Calu3 (cell line): ENCODE data around the gene RPS6KA2. TPM values are rescaled to one million over a fixed set of nuclear protein-coding genes. Genes with fewer than 3 reads are reported as not detected.
"Not testable (repeated sequence)": the region's sequence is repeated elsewhere in the genome, so short reads cannot be mapped to it uniquely, and the experiment has no call there.

Experiments
- BruUV-seq: library from RNA; stranded (reverse); fragments of 400-500 nt; replicated peaks from 2 replicates; lab custom pipeline; 2021; lab: Mats Ljungman, UMichigan
- CTCF ChIA-PET: fragments of 300-600 bp; sonication (Branson Sonifier 250); formaldehyde crosslinking; loops from one replicate; lab custom pipeline; 2022; ENCODE audit warnings: antibody characterized with exemption; lab: Charles Lee
- DNase-seq: peaks from one replicate; pipeline ENCODE4 v3.0.0; 2022
- H3K27ac Mint-ChIP-seq: one replicate; pipeline ENCODE4 v1.8.0; 2022; ENCODE audit warnings: mixed read lengths; ENCODE audit not compliant: unreplicated experiment
- H3K27me3 Mint-ChIP-seq: one replicate; pipeline ENCODE4 v1.8.0; 2022; ENCODE audit warnings: mixed read lengths; ENCODE audit not compliant: unreplicated experiment
- H3K36me3 Mint-ChIP-seq: one replicate; pipeline ENCODE4 v1.8.0; 2022; ENCODE audit warnings: mild to moderate bottlenecking, moderate library complexity, mixed read lengths; ENCODE audit not compliant: insufficient read depth, unreplicated experiment
- H3K4me1 Mint-ChIP-seq: one replicate; pipeline ENCODE4 v1.8.0; 2022; ENCODE audit warnings: mild to moderate bottlenecking, low read depth, mixed read lengths; ENCODE audit not compliant: unreplicated experiment
- H3K4me3 Mint-ChIP-seq: one replicate; pipeline ENCODE4 v1.8.0; 2022; ENCODE audit warnings: mild to moderate bottlenecking, low read depth, moderate library complexity, mixed read lengths; ENCODE audit not compliant: unreplicated experiment
- H3K9me3 Mint-ChIP-seq: one replicate; pipeline ENCODE4 v1.8.0; 2022; ENCODE audit warnings: low read depth, mixed read lengths; ENCODE audit not compliant: unreplicated experiment
- CTCF ChIP-seq: fragments of 200-600 bp; IDR thresholded peaks from one replicate; pipeline ENCODE4 v1.8.0; 2022; ENCODE audit warnings: antibody characterized with exemption; ENCODE audit not compliant: unreplicated experiment
- intact Hi-C: fragments of 100-400 bp; cut with micrococcal nuclease; formaldehyde crosslinking; loops from one replicate; pipeline ENCODE4 v1.10.0; 2022; ENCODE audit not compliant: unreplicated experiment
- total RNA-seq: library from RNA; stranded (reverse); gene quantifications from 2 replicates; pipeline ENCODE4 v1.2.3, GENCODE V29; 2022

RPS6KA2 gene
- total RNA-seq, 1 experiment from 2014 or later, result 41.3 TPM

GRCh38 chr6:166366921-166367320 is 260.1 kb downstream of the RPS6KA2 start:
- Mint-ChIP-seq H3K27me3 (no peaks in the 10 kb centered on the region), H3K9me3 (no peaks in the 10 kb centered on the region), H3K4me3 (no peak overlapping the region), H3K36me3 (peaks cover 5% of the 10 kb centered on the region), H3K4me1 (no peaks in the 10 kb centered on the region), H3K27ac (no peak overlapping the region)
- DNase-seq, result no peak
- intact Hi-C loops, result no loop called here
- no peak for TF ChIP-seq CTCF
- CTCF ChIA-PET, result interaction anchor here (0.6 kb wide), 1 partner anchor 309 kb away, joined by 4 read pairs; no protein-coding TSS in a partner anchor
- BruUV-seq, result no TSS peak

GRCh38 chr6:166365806-166366205 is 261.2 kb downstream of the RPS6KA2 start:
- Mint-ChIP-seq H3K4me3 (no peak overlapping the region), H3K27me3 (no peaks in the 10 kb centered on the region), H3K36me3 (peaks cover 5% of the 10 kb centered on the region), H3K4me1 (peaks cover 3% of the 10 kb centered on the region), H3K9me3 (no peaks in the 10 kb centered on the region), H3K27ac (no peak overlapping the region)
- no peak for TF ChIP-seq CTCF
- CTCF ChIA-PET, result no interaction called here
- DNase-seq, result no peak
- intact Hi-C loops, result no loop called here
- BruUV-seq, result no TSS peak

GRCh38 chr6:166365221-166365620 is 261.8 kb downstream of the RPS6KA2 start:
- no peak overlapping the region for H3K27ac Mint-ChIP-seq
- no peak overlapping the region for H3K4me3 Mint-ChIP-seq
- peaks cover 5% of the 10 kb centered on the region for H3K36me3 Mint-ChIP-seq
- CTCF ChIA-PET, result no interaction called here
- no peak for TF ChIP-seq CTCF
- no peaks in the 10 kb centered on the region for H3K9me3 Mint-ChIP-seq
- no peak for DNase-seq
- intact Hi-C loops, result no loop called here
- no peaks in the 10 kb centered on the region for H3K27me3 Mint-ChIP-seq
- no TSS peak for BruUV-seq
- H3K4me1 Mint-ChIP-seq, result peaks cover 7% of the 10 kb centered on the region

- no TSS peak for BruUV-seq
- CTCF ChIA-PET, result no interaction called here
- Mint-ChIP-seq H3K9me3 (no peaks in the 10 kb centered on the region), H3K4me3 (no peak overlapping the region), H3K4me1 (peaks cover 7% of the 10 kb centered on the region), H3K27me3 (no peaks in the 10 kb centered on the region), H3K36me3 (peaks cover 5% of the 10 kb centered on the region), H3K27ac (no peak overlapping the region)
- intact Hi-C loops, result no loop called here
- no peak for DNase-seq
- no peak for TF ChIP-seq CTCF
These were observed 262.6 kb downstream of the RPS6KA2 start for GRCh38 chr6:166364456-166364855.

- CTCF ChIA-PET, H3K4me3 Mint-ChIP-seq, H3K4me1 Mint-ChIP-seq, H3K27ac Mint-ChIP-seq, intact Hi-C loops, H3K27me3 Mint-ChIP-seq, DNase-seq, H3K36me3 Mint-ChIP-seq, H3K9me3 Mint-ChIP-seq, BruUV-seq: not testable (repeated sequence)
These were observed 264.6 kb downstream of the RPS6KA2 start for GRCh38 chr6:166362427-166362826.
